Thoracic aorta (tissue), 2 donors: ENCODE data around the gene SLC25A26. TPM values are rescaled to one million over a fixed set of nuclear protein-coding genes. Genes with fewer than 3 reads are reported as not detected.

Experiments used
- ATAC-seq: fragments of 150-250 bp; one replicate; pipeline ENCODE4 v1.8.0; 2017; ENCODE audit warnings: low read depth; ENCODE audit not compliant: insufficient number of reproducible peaks, low FRiP score
- DNase-seq: peaks from one replicate; pipeline ENCODE4 v3.0.0-alpha.2; 2020; ENCODE audit warnings: low spot score
- H3K27ac ChIP-seq, 2 donors: fragments of 200-600 bp; sonication (generic); 1 replicate in 1 of 2; 2 replicates in 1 of 2; pipeline ENCODE4 v1.5.1; 2016; ENCODE audit warnings: mild to moderate bottlenecking in 2 of 2, moderate library complexity in 2 of 2
- H3K27me3 ChIP-seq: fragments of 200-600 bp; sonication (generic); replicated peaks from 2 replicates; pipeline ENCODE4 v1.6.0; 2016; ENCODE audit warnings: mild to moderate bottlenecking; ENCODE audit not compliant: insufficient read depth
- H3K36me3 ChIP-seq: fragments of 200-600 bp; sonication (generic); one replicate; pipeline ENCODE4 v1.5.1; 2016
- H3K4me1 ChIP-seq, 2 donors: fragments of 200-600 bp; sonication (generic); 1 replicate in 1 of 2; 2 replicates in 1 of 2; pipeline versions ENCODE4 v1.5.1 to v1.6.0; 2016; ENCODE audit warnings: low read depth in 2 of 2, mild to moderate bottlenecking in 1 of 2; ENCODE audit not compliant: control insufficient read depth in 1 of 2
- H3K4me3 ChIP-seq: fragments of 200-600 bp; sonication (generic); 2 replicates; pipeline ENCODE4 v1.5.1; 2016; ENCODE audit warnings: mild to moderate bottlenecking
- H3K9me3 ChIP-seq: fragments of 200-600 bp; sonication (generic); 2 replicates; pipeline ENCODE4 v1.5.1; 2016
- CTCF ChIP-seq: fragments of 200-600 bp; sonication (generic); IDR thresholded peaks from one replicate; pipeline ENCODE4 v1.5.1; 2019; ENCODE audit warnings: antibody characterized with exemption
- total RNA-seq, 2 donors: library from RNA; depleted of rRNA; stranded (reverse); fragments of >200 nt; gene quantifications; one replicate each; pipeline versions ENCODE4 v1.1.0 to v1.2.3, GENCODE V29; 2016

SLC25A26 gene
- total RNA-seq, 2 donors from 2014 or later: 32.5 to 32.8 TPM

GRCh38 chr3:66404903-66405700 is 184.3 kb downstream of the SLC25A26 start:
- Histone ChIP-seq H3K4me1 (peaks cover 61 to 95% of the 10 kb centered on the region in 2 donors), H3K9me3 (no peaks in the 10 kb centered on the region), H3K36me3 (peaks cover 11% of the 10 kb centered on the region), H3K4me3 (no peak overlapping the region), H3K27me3 (no peaks in the 10 kb centered on the region), H3K27ac (peak overlapping the region; percentile 92 to 94)
- no peak for TF ChIP-seq CTCF
- DNase-seq: no peak
- ATAC-seq: no peak

GRCh38 chr3:66405701-66406091 is 184.9 kb downstream of the SLC25A26 start:
- DNase-seq (peak; percentile 67), ATAC-seq (no peak)
- Histone ChIP-seq H3K4me3 (no peak overlapping the region), H3K9me3 (no peaks in the 10 kb centered on the region), H3K36me3 (peaks cover 17% of the 10 kb centered on the region), H3K27me3 (no peaks in the 10 kb centered on the region), H3K27ac (peak overlapping the region; percentile 92 to 94), H3K4me1 (peaks cover 59 to 89% of the 10 kb centered on the region in 2 donors)
- no peak for TF ChIP-seq CTCF

GRCh38 chr3:66406163-66406562 is 185.4 kb downstream of the SLC25A26 start:
- TF ChIP-seq CTCF: no peak
- H3K27me3 ChIP-seq: no peaks in the 10 kb centered on the region
- no peaks in the 10 kb centered on the region for H3K9me3 ChIP-seq
- H3K27ac ChIP-seq: peak overlapping the region; percentile 92 to 94
- peaks cover 17% of the 10 kb centered on the region for H3K36me3 ChIP-seq
- ATAC-seq (no peak), DNase-seq (no peak)
- peaks cover 56 to 84% of the 10 kb centered on the region in 2 donors for H3K4me1 ChIP-seq
- H3K4me3 ChIP-seq: no peak overlapping the region

GRCh38 chr3:66406831-66407610 is 186.2 kb downstream of the SLC25A26 start:
- ATAC-seq: no peak
- Histone ChIP-seq H3K27me3 (no peaks in the 10 kb centered on the region), H3K9me3 (no peaks in the 10 kb centered on the region), H3K4me3 (no peak overlapping the region), H3K27ac (peak overlapping the region; percentile 92 to 94), H3K4me1 (peaks cover 47 to 76% of the 10 kb centered on the region in 2 donors), H3K36me3 (peaks cover 17% of the 10 kb centered on the region)
- TF ChIP-seq CTCF: no peak
- no peak for DNase-seq

GRCh38 chr3:66407611-66408218 is 186.9 kb downstream of the SLC25A26 start:
- TF ChIP-seq CTCF: peak; percentile 86
- no peak overlapping the region for H3K4me3 ChIP-seq
- no peak for ATAC-seq
- no peaks in the 10 kb centered on the region for H3K9me3 ChIP-seq
- no peaks in the 10 kb centered on the region for H3K27me3 ChIP-seq
- DNase-seq: no peak
- peaks cover 17% of the 10 kb centered on the region for H3K36me3 ChIP-seq
- H3K4me1 ChIP-seq: peaks cover 40 to 71% of the 10 kb centered on the region in 2 donors
- peak overlapping the region; percentile 92 to 94 for H3K27ac ChIP-seq
